Heart left ventricle (tissue), 13 donors: Measurements from ENCODE around the gene SNX2.

Experiments
- CTCF ChIP-seq, 12 donors: fragments of 200-600 bp; sonication (generic) in 4 of 12; IDR thresholded peaks; one replicate each; pipeline versions ENCODE4 v1.5.0 to v1.8.0; 2018 to 2022; ENCODE audit warnings: antibody characterized with exemption in 12 of 12, mild to moderate bottlenecking in 5 of 12
- POLR2A ChIP-seq, 2 donors: fragments of 450-650 bp; IDR thresholded peaks; one replicate each; pipeline ENCODE4 v1.6.1; 2017; ENCODE audit warnings: antibody characterized with exemption in 2 of 2, mild to moderate bottlenecking in 2 of 2, moderate library complexity in 2 of 2
- donor health status: ischemic (EF 13 %, LVEDD 7.1; RV severe dilation, severe dysfunction).
- donor health status: DM: no; HTN: yes; CAD: no.
- donor health status: DM: no; HTN: no; CAD: no.
- donor health status: ischemic (EF 25% LVEDD 6.9; RV normal size, moderate dysfunction).
- donor health status: ischemic (EF 25% LVEDD 5.7; RV mildly dilated, moderate dysfunction).
- donor health status: ischemic (EF 35%, LVEDD 5.7; RV mildly dilated, moderate dysfunction).
- donor health status: nonischemic (EF 11% LVEDD 7.7; RV severe dilation, severe dysfunction).
- donor health status: DM: yes; HTN: yes; CAD: no.
- donor health status: PGD.
- donor health status: ischemic (EF 29% LVEDD 5.4; RV normal size, mild dysfunction).
- donor health status: nonischemic (EF 23%, LVEDD 6.1; RV moderate dilation, normal function).

GRCh38 chr5:122863721-122864120 lies 88.8 kb downstream of the SNX2 start:
- TF ChIP-seq CTCF (IDR thresholded peaks at IDR 0.05) = no peak
- TF ChIP-seq POLR2A (IDR thresholded peaks at IDR 0.05) = no peak
